Measurements from ENCODE around the gene KCNK5.

Gene KCNK5

DNA sequence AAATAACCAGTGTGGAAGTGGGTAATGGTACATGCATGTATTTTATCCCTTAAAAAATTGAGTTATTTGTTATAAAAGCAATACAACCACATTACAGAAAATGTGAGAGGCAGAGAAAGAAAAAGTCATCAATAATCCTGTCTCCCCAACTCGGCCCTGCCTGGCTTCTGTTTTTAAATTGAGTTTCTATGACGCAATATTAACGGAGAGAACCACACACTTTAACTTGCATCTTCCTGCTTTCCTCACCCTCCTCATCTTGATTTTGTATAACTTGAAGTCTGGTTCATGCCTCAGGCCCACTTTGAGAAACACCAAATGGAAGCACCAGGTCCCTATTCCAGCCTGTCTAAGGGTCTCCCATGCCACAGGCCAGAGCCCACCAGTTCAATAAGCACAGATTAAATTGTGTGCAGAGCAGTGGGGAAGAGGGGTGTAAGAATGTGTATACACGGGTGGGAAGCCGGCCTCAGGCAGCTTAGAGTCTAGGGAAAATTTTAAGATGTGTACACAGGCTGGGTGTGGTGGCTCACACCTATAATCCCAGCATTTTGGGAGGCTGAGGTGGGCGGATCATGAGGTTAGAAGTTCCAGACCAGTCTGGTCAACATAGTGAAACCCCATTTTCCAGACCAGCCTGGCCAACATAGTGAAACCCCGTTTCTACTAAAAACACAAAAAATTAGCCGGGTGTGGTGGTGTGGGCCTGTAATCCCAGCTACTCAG, 15.9 kb downstream of the KCNK5 start:
- DNase-seq (ENCODE audit: extremely low read depth, low read depth), result no peak
- TF ChIP-seq, protein P1, sequence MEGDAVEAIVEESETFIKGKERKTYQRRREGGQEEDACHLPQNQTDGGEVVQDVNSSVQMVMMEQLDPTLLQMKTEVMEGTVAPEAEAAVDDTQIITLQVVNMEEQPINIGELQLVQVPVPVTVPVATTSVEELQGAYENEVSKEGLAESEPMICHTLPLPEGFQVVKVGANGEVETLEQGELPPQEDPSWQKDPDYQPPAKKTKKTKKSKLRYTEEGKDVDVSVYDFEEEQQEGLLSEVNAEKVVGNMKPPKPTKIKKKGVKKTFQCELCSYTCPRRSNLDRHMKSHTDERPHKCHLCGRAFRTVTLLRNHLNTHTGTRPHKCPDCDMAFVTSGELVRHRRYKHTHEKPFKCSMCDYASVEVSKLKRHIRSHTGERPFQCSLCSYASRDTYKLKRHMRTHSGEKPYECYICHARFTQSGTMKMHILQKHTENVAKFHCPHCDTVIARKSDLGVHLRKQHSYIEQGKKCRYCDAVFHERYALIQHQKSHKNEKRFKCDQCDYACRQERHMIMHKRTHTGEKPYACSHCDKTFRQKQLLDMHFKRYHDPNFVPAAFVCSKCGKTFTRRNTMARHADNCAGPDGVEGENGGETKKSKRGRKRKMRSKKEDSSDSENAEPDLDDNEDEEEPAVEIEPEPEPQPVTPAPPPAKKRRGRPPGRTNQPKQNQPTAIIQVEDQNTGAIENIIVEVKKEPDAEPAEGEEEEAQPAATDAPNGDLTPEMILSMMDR (IDR thresholded peaks at IDR 0.05; ENCODE audit: low read depth, low read length, missing control alignments), result no peak
- no peak overlapping the region for H3K4me3 ChIP-seq (replicated peaks; ENCODE audit: low read depth, low read length)

DNA sequence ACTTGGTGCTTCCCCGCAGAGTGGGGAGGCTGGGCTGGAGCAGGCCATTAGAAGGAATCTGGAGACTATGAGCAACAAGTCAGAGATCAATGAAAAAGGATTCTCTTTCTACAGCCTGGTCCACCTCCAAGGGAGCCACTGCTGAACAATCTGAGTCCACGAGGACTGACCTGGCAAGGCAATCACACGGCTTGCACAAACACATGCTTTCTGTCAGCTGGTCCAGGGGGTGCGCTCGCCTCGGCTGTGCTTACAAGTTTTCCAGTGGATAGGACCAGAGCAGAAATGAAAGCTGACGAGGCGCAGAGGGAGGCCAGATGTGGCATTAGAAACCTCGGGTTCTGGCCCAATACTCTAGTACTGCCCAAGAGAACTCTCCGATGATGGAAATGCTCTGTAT, 18.1 kb downstream of the KCNK5 start:
- H3K4me3 ChIP-seq (replicated peaks; ENCODE audit: low read depth, low read length), result no peak overlapping the region
- TF ChIP-seq, protein P1 (IDR thresholded peaks at IDR 0.05; ENCODE audit: low read depth, low read length, missing control alignments), result no peak
- no peak for DNase-seq (ENCODE audit: extremely low read depth, low read depth)

DNA sequence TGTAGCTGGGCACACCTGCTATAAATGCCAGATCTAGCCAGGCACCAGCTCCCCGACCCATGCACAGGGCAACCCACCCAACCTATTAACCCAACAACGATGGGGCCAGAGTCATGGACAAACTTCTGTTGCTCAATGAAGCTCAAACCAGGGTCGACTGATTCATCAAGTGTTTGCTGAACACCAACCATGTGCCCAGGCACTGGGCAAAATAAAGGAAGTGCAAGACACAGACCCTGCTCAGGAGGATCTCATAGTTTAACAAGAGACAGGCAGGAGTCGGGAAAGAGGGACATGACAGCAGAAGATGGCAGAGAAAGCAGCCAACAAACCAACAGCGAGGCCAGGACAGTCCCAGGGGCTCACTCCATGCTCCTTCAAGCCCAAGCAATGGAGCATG, 18.8 kb downstream of the KCNK5 start:
- no peak for DNase-seq (ENCODE audit: extremely low read depth, low read depth)
- no peak overlapping the region for H3K4me3 ChIP-seq (replicated peaks; ENCODE audit: low read depth, low read length)
- TF ChIP-seq, protein P1 (IDR thresholded peaks at IDR 0.05; ENCODE audit: low read depth, low read length, missing control alignments), result no peak

DNA sequence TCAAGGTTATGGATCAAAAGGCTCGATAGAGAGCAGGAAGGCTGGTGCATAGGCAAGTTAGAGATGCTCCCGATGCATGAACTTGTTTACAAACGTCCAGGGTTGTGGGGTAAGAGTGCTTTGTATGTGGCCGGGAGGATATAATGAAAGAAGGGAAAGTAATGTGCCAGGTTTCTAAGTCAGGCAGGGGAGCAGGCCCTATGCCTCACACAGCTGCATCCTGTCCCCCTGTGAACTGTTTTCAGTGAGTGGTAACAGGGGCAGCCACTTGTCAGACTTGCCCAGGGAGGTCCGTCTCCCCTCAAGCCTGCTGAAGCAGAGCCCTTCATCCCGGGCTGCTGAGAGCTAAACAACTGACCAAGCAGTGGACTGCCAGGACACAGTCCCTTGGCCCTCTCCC, 19.4 kb downstream of the KCNK5 start:
- no peak for DNase-seq (ENCODE audit: extremely low read depth, low read depth)
- TF ChIP-seq, protein P1 (IDR thresholded peaks at IDR 0.05; ENCODE audit: low read depth, low read length, missing control alignments), result no peak
- no peak overlapping the region for H3K4me3 ChIP-seq (replicated peaks; ENCODE audit: low read depth, low read length)

DNA sequence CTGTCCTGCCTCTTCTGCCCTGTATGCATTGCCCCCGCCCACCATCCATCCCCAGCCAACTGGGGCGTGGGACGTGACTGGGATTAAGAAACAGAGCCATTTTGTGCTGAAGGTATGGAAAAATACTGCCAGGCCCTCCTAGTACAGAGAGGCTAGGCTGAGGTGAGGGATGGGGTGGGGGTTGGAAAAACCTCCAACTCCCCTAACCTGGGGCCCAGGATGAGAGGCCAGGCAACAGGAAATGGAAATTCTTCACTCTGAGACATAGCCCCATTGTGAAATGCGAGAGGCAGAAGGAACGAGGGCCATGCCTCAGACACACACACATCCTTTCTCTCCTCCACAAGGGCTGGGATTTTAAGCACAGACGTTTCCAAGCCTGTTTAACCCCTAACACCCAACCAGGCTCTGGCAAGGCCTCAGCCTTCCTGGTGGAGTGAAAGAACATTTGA, 19.9 kb downstream of the KCNK5 start:
- no peak for DNase-seq (ENCODE audit: extremely low read depth, low read depth)
- TF ChIP-seq, protein P1 (IDR thresholded peaks at IDR 0.05; ENCODE audit: low read depth, low read length, missing control alignments), result no peak
- H3K4me3 ChIP-seq (replicated peaks; ENCODE audit: low read depth, low read length), result no peak overlapping the region

DNA sequence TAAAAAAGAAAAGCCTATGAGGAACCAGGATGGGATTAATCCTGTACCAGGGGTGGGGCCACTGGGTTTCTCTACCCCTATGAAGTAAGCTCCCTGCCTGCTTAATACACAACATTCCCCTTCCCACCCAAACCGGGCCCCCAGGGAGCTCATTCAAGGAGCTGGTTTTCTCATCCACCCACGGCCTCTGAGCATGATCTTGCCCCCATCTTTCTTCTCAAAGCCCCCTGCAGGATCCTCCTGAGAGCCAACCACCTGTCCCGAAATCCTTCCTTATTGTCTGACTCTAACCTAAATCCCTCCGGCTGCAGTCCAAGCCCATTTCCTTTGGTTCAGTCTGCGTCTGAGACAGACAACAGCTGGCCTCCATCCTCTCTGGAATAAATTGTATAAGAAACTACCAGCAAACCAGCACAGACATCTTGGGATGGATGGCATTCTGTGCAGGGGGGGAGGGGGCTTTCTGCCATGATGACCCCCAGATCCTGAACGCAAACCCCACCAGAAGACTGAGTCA, 21.0 kb downstream of the KCNK5 start:
- no peak for DNase-seq (ENCODE audit: extremely low read depth, low read depth)
- TF ChIP-seq, protein P1 (IDR thresholded peaks at IDR 0.05; ENCODE audit: low read depth, low read length, missing control alignments), result no peak
- no peak overlapping the region for H3K4me3 ChIP-seq (replicated peaks; ENCODE audit: low read depth, low read length)
